ENCODE data around the gene HOXC4.
"Not testable (repeated sequence)": the region's sequence is repeated elsewhere in the genome, so short reads cannot be mapped to it uniquely, and the experiment has no call there.

HOXC4 gene

DNA sequence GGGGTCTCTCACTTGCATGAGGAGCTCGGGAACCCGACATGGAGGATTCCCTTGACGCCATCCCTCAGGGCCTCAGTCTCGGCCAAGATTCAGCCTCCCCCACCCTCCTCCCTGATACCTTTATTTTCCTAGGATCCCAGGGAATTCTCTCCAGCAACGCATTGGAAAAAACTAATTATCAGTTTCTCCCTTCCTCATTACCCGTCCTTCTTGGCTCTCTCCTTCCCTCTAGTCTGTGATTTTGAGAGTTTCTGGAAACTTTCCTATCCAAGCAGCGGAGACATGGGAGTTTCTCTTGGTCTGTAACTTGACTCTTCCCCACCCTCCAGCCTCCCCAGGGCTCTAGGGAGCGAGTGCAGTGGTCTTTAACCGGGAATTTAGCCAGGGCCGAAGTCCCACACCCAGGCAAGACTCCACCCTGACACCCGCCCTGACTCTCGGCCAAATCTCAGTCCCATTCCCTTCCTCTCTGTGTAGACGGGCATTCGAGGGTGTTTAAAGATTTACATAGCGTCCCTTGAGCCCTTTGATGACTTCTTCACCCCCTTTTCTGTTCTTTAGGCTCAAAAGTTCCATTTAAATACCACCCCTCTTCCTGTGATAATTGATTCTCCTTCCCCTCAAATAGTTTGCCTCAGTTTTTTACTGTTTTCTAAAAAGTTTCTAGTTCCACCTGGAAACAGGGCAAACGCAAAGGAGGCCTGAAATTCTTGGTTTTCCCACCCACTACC is 14.1 kb upstream of the HOXC4 start:
- no peaks in the 10 kb centered on the region for H3K27me3 ChIP-seq (ENCODE audit: control insufficient read depth, insufficient read depth, low read length)
- no peaks in the 10 kb centered on the region for H3K36me3 ChIP-seq (ENCODE audit: control insufficient read depth, insufficient read depth, low read length)
- H3K4me2 ChIP-seq (ENCODE audit: low read length): no peak overlapping the region
- no peak overlapping the region for H3K27ac ChIP-seq
- no peak overlapping the region for H3K4me3 ChIP-seq (ENCODE audit: low read depth, low read length)
- no peak overlapping the region for H3K9ac ChIP-seq
- H2AFZ ChIP-seq: no peak overlapping the region
- TF ChIP-seq, protein P1, sequence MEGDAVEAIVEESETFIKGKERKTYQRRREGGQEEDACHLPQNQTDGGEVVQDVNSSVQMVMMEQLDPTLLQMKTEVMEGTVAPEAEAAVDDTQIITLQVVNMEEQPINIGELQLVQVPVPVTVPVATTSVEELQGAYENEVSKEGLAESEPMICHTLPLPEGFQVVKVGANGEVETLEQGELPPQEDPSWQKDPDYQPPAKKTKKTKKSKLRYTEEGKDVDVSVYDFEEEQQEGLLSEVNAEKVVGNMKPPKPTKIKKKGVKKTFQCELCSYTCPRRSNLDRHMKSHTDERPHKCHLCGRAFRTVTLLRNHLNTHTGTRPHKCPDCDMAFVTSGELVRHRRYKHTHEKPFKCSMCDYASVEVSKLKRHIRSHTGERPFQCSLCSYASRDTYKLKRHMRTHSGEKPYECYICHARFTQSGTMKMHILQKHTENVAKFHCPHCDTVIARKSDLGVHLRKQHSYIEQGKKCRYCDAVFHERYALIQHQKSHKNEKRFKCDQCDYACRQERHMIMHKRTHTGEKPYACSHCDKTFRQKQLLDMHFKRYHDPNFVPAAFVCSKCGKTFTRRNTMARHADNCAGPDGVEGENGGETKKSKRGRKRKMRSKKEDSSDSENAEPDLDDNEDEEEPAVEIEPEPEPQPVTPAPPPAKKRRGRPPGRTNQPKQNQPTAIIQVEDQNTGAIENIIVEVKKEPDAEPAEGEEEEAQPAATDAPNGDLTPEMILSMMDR (IDR thresholded peaks at IDR 0.05): no peak
- H3K9me3 ChIP-seq (ENCODE audit: control insufficient read depth, low read length): no peaks in the 10 kb centered on the region
- no peaks in the 10 kb centered on the region for H3K79me2 ChIP-seq
- no peaks in the 10 kb centered on the region for H3K4me1 ChIP-seq

DNA sequence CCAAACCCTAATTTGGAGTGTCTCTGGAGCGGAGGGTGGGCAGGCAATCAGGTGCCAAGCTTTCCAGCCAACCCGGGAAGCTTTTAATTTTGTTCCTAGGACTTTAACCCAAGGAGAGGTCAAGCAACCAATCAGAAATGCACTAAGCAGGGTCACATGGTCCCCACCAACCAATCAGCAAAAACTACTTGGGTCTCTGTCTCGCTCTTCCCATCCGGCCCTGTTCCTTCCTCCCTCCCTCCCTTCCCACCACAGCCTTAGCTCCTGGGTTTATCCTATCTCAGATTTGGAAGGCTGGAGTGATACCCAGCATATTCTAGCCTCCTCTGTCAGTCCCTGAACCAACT is 13.5 kb upstream of the HOXC4 start:
- Histone ChIP-seq H3K4me2 (ENCODE audit: low read length) (no peak overlapping the region), H3K79me2 (no peaks in the 10 kb centered on the region), H3K27me3 (ENCODE audit: control insufficient read depth, insufficient read depth, low read length) (peaks cover 4% of the 10 kb centered on the region), H3K4me3 (ENCODE audit: low read depth, low read length) (no peak overlapping the region), H3K4me1 (no peaks in the 10 kb centered on the region), H2AFZ (no peak overlapping the region), H3K9ac (no peak overlapping the region), H3K27ac (no peak overlapping the region), H3K9me3 (ENCODE audit: control insufficient read depth, low read length) (no peaks in the 10 kb centered on the region), H3K36me3 (ENCODE audit: control insufficient read depth, insufficient read depth, low read length) (no peaks in the 10 kb centered on the region)
- TF ChIP-seq, protein P1 (IDR thresholded peaks at IDR 0.05): no peak

DNA sequence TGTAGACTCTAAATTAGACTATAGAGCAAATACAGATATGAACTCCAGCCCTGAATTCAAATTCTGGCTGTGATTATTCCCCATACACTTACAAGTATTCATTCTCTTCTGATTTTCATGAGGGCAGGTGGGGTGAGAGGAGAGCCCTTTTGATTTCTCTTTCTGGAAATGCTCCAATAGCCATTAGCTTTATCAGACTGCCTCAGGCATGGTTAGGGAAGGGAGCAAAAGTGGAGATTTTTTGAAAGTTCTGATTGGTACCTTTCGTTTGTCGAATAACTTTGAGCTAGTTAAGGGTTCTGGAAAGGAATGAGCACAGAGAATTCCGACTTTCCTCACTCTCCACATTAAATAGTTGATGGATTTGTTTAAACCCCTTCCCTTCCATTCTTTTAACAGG is 13.0 kb upstream of the HOXC4 start:
- Histone ChIP-seq H3K4me2 (ENCODE audit: low read length) (no peak overlapping the region), H3K27ac (no peak overlapping the region), H3K79me2 (no peaks in the 10 kb centered on the region), H3K36me3 (ENCODE audit: control insufficient read depth, insufficient read depth, low read length) (no peaks in the 10 kb centered on the region), H3K27me3 (ENCODE audit: control insufficient read depth, insufficient read depth, low read length) (peaks cover 6% of the 10 kb centered on the region), H3K9me3 (ENCODE audit: control insufficient read depth, low read length) (no peaks in the 10 kb centered on the region), H3K4me1 (no peaks in the 10 kb centered on the region), H3K4me3 (ENCODE audit: low read depth, low read length) (no peak overlapping the region), H2AFZ (no peak overlapping the region), H3K9ac (no peak overlapping the region)
- TF ChIP-seq, protein P1 (IDR thresholded peaks at IDR 0.05): no peak

DNA sequence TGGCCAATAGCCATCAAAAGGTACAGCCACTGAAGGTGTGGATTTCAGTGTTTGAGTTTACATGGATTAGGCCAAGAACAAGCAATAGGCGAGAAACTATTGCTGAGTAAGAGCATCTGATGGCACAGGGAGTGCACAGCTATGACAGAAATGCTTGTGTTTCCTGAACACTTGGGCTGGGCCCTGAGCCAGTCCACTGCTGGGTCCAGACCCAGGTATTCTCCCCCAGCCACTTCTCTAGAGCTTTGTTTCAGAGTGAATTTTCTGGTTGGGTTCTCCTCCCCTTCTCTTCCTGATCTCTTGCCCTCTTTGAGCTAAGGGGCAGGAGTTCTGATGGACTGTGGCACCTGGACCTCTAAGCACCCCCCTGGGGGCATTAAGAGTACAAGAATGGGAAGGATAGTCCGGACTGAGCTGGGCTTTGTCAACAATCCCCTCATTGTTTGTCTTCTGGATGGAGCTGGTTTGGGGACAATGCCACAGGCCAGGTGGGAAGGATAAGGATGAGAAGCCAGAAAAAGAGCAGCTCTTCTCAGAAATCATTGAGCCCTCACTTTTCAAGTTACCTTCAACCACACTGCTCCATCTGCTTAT is 12.4 kb upstream of the HOXC4 start:
- TF ChIP-seq, protein P1 (IDR thresholded peaks at IDR 0.05): no peak
- H3K27me3 ChIP-seq (ENCODE audit: control insufficient read depth, insufficient read depth, low read length): peaks cover 6% of the 10 kb centered on the region
- H3K4me1 ChIP-seq: no peaks in the 10 kb centered on the region
- no peaks in the 10 kb centered on the region for H3K36me3 ChIP-seq (ENCODE audit: control insufficient read depth, insufficient read depth, low read length)
- no peak overlapping the region for H3K27ac ChIP-seq
- no peak overlapping the region for H3K4me3 ChIP-seq (ENCODE audit: low read depth, low read length)
- H3K9ac ChIP-seq: no peak overlapping the region
- H2AFZ ChIP-seq: no peak overlapping the region
- no peak overlapping the region for H3K4me2 ChIP-seq (ENCODE audit: low read length)
- H3K79me2 ChIP-seq: no peaks in the 10 kb centered on the region
- no peaks in the 10 kb centered on the region for H3K9me3 ChIP-seq (ENCODE audit: control insufficient read depth, low read length)

DNA sequence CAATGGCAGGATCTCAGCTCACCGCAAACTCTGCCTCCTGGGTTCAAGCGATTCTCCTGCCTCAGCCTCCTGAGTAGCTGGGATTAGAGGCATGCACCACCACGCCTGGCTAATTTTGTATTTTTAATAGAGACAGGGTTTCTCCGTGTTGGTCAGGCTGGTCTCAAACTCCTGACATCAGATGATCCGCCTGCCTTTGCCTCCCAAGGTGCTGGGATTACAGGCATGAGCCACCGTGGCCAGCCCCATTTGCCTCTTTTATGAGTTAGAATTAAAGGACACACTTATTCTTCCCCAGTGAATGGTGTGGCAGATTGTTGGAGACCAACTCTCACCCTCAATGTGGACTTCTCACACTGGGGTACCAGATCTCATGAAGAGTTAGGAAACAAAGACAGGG is 11.6 kb upstream of the HOXC4 start:
- H3K4me1 ChIP-seq; H3K36me3 ChIP-seq (ENCODE audit: control insufficient read depth, insufficient read depth, low read length); H3K9me3 ChIP-seq (ENCODE audit: control insufficient read depth, low read length); H3K4me3 ChIP-seq (ENCODE audit: low read depth, low read length); H2AFZ ChIP-seq; H3K79me2 ChIP-seq; H3K9ac ChIP-seq; H3K4me2 ChIP-seq (ENCODE audit: low read length); H3K27ac ChIP-seq: not testable (repeated sequence)
- H3K27me3 ChIP-seq (ENCODE audit: control insufficient read depth, insufficient read depth, low read length): peaks cover 10% of the 10 kb centered on the region

Data from parathyroid adenoma (tissue), 2 donors.